T47D (cell line): ENCODE measurements around the gene RAB8B.
"Not testable (repeated sequence)": the region's sequence is repeated elsewhere in the genome, so short reads cannot be mapped to it uniquely, and the experiment has no call there.

Experiments used
- DNase-seq, 2 experiments: peaks; one replicate each; pipeline versions ENCODE4 v3.0.0 to v3.0.0-alpha.2; 2011 to 2012; ENCODE audit warnings: low read depth in 1 of 2, low spot score in 1 of 2
- JUND ChIP-seq: IDR thresholded peaks from 2 replicates; pipeline ENCODE4 v1.6.1; 2012; ENCODE audit warnings: low read depth
- in situ Hi-C: cut with HindIII; loops from 2 replicates; pipeline ENCODE4 v1.10.0; 2016; ENCODE audit warnings: low sequenced_read_pairs, low pct_unique_long_range_greater_than_20kb

Gene RAB8B

GRCh38 chr15:63221346-63221745 lies 31.9 kb downstream of the RAB8B start:
- in situ Hi-C loops, result no loop called here
- no peak for DNase-seq
- no peak for TF ChIP-seq JUND

GRCh38 chr15:63223463-63223862 lies 34.1 kb downstream of the RAB8B start:
- in situ Hi-C loops, result no loop called here
- DNase-seq, result no peak
- TF ChIP-seq JUND, result no peak

- in situ Hi-C loops, result no loop called here
- TF ChIP-seq JUND, result no peak
- no peak for DNase-seq
Measured at GRCh38 chr15:63225381-63225780, 36.0 kb downstream of the RAB8B start.

- no peak for TF ChIP-seq JUND
- in situ Hi-C loops, result no loop called here
- DNase-seq, result no peak
Measured at GRCh38 chr15:63226155-63226883, 36.9 kb downstream of the RAB8B start.

- in situ Hi-C loops, result no loop called here
- DNase-seq, result no peak
- TF ChIP-seq JUND, result no peak
Measured at GRCh38 chr15:63226966-63227401, 37.6 kb downstream of the RAB8B start.

GRCh38 chr15:63227689-63228088 lies 38.3 kb downstream of the RAB8B start:
- in situ Hi-C loops, result no loop called here
- no peak for DNase-seq
- TF ChIP-seq JUND, result no peak

- in situ Hi-C loops, result no loop called here
- no peak for DNase-seq
- TF ChIP-seq JUND, result no peak
Measured at GRCh38 chr15:63231206-63231605, 41.8 kb downstream of the RAB8B start.

- DNase-seq, result no peak
- TF ChIP-seq JUND, result no peak
- in situ Hi-C loops, result no loop called here
Measured at GRCh38 chr15:63231706-63232105, 42.3 kb downstream of the RAB8B start.

GRCh38 chr15:63232405-63232804 lies 43.0 kb downstream of the RAB8B start:
- in situ Hi-C loops, result no loop called here
- TF ChIP-seq JUND, result no peak
- no peak for DNase-seq

GRCh38 chr15:63232943-63233342 lies 43.5 kb downstream of the RAB8B start:
- DNase-seq, result no peak
- in situ Hi-C loops, result no loop called here
- TF ChIP-seq JUND, result no peak

- in situ Hi-C loops, result no loop called here
- TF ChIP-seq JUND, result no peak
- no peak for DNase-seq
Measured at GRCh38 chr15:63233667-63234423, 44.4 kb downstream of the RAB8B start.

- in situ Hi-C loops, result no loop called here
- TF ChIP-seq JUND, result no peak
- peak in 1 of 2 experiments; percentile 17 for DNase-seq
Measured at GRCh38 chr15:63234451-63234870, 45.1 kb downstream of the RAB8B start.

- TF ChIP-seq JUND, result no peak
- DNase-seq, result no peak
- in situ Hi-C loops, result no loop called here
Measured at GRCh38 chr15:63236272-63236671, 46.9 kb downstream of the RAB8B start.

- in situ Hi-C loops, DNase-seq: not testable (repeated sequence)
Measured at GRCh38 chr15:63237086-63237485, 47.7 kb downstream of the RAB8B start.
